ENCODE results near the gene TEX54. TPM values are rescaled to one million over a fixed set of nuclear protein-coding genes. Genes with fewer than 3 reads are reported as not detected.
A peak's percentile ranks its signal among the peaks of the same experiment; 100 is the strongest.

TEX54 gene
- total and polyA plus RNA-seq, 2 of the 13 experiments (the other 11 are each of a cell fraction or from before 2014, with no cell fraction given) = not detected

DNA sequence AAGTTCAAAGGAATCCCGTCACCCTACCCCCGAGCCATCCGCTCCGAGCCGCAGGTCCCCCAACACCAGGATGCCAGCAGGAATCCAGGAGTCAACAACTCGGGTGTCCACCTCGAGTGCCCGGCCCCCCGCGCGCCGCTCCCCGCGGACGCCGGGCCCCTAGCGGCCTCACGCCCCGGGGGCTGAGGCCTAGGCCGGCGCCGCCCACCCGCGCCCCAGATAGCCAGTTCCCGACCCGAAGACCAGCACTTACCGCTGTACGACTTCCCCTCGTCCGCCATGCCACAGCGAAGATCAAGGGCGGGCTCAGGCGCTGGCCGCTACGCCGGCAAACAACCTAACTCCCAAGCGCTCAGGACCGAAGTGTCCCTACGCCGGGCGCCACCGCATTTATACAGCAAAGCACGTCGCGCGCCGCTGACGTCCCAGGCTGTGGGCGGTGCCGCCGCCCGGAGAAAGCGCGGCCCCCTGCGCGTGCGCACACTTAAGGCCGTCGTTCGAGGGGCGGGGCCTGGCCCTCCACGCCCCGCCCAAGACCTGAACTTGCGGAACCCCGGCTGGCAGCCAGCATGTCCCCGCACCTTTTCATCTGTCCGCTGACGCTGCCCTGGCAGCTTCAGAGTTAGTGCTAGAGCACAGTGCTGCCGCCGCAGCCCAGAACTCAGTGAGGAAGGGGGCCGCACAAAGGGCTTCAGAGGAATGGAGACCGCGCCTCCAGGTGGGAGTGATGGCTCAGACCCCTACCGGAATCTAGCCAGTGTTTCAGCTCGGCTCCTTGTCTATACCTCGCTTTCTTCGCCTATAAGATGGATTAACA, 27.4 kb downstream of the TEX54 start, which contains the start of gene NXF1 (continued):
- TF ChIP-seq, protein P1, sequence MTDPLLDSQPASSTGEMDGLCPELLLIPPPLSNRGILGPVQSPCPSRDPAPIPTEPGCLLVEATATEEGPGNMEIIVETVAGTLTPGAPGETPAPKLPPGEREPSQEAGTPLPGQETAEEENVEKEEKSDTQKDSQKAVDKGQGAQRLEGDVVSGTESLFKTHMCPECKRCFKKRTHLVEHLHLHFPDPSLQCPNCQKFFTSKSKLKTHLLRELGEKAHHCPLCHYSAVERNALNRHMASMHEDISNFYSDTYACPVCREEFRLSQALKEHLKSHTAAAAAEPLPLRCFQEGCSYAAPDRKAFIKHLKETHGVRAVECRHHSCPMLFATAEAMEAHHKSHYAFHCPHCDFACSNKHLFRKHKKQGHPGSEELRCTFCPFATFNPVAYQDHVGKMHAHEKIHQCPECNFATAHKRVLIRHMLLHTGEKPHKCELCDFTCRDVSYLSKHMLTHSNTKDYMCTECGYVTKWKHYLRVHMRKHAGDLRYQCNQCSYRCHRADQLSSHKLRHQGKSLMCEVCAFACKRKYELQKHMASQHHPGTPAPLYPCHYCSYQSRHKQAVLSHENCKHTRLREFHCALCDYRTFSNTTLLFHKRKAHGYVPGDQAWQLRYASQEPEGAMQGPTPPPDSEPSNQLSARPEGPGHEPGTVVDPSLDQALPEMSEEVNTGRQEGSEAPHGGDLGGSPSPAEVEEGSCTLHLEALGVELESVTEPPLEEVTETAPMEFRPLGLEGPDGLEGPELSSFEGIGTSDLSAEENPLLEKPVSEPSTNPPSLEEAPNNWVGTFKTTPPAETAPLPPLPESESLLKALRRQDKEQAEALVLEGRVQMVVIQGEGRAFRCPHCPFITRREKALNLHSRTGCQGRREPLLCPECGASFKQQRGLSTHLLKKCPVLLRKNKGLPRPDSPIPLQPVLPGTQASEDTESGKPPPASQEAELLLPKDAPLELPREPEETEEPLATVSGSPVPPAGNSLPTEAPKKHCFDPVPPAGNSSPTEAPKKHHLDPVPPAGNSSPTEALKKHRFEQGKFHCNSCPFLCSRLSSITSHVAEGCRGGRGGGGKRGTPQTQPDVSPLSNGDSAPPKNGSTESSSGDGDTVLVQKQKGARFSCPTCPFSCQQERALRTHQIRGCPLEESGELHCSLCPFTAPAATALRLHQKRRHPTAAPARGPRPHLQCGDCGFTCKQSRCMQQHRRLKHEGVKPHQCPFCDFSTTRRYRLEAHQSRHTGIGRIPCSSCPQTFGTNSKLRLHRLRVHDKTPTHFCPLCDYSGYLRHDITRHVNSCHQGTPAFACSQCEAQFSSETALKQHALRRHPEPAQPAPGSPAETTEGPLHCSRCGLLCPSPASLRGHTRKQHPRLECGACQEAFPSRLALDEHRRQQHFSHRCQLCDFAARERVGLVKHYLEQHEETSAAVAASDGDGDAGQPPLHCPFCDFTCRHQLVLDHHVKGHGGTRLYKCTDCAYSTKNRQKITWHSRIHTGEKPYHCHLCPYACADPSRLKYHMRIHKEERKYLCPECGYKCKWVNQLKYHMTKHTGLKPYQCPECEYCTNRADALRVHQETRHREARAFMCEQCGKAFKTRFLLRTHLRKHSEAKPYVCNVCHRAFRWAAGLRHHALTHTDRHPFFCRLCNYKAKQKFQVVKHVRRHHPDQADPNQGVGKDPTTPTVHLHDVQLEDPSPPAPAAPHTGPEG (CRISPR knock-in tag; IDR thresholded peaks at IDR 0.05) = peak; percentile 92
- TF ChIP-seq ETV6 (CRISPR knock-in tag; conservative IDR thresholded peaks at IDR 0.05) (no peak; the same call in none of the 2 replicates), KMT2A (CRISPR knock-in tag; IDR thresholded peaks at IDR 0.05) (peak; percentile 96), TBX3 (IDR thresholded peaks at IDR 0.05; ENCODE audit: borderline replicate concordance) (no peak), ZKSCAN1 (IDR thresholded peaks at IDR 0.05; ENCODE audit: low read length) (no peak), ZBTB20 (CRISPR knock-in tag; IDR thresholded peaks at IDR 0.05; ENCODE audit: borderline replicate concordance, low read depth) (peak; percentile 53; the same call in 1 of the 2 replicates), ZNF670 (CRISPR knock-in tag; IDR thresholded peaks at IDR 0.05; ENCODE audit: borderline replicate concordance) (peak; percentile 63; the same call in 1 of the 2 replicates), ZNF260 (CRISPR knock-in tag; IDR thresholded peaks at IDR 0.05; ENCODE audit: borderline replicate concordance, low read depth) (no peak), RCOR2 (CRISPR knock-in tag; IDR thresholded peaks at IDR 0.05) (no peak), ZNF496 (CRISPR knock-in tag; IDR thresholded peaks at IDR 0.05; ENCODE audit: insufficient replicate concordance) (no peak), ZNF30 (CRISPR knock-in tag; IDR thresholded peaks at IDR 0.05) (no peak), ARID2 (CRISPR knock-in tag; IDR thresholded peaks at IDR 0.05; ENCODE audit: borderline replicate concordance) (no peak), ZNF749 (CRISPR knock-in tag; IDR thresholded peaks at IDR 0.05; ENCODE audit: borderline replicate concordance) (peak; percentile 90; the same call in 1 of the 2 replicates), ZNF230 (CRISPR knock-in tag; IDR thresholded peaks at IDR 0.05) (peak; percentile 87; the same call in 1 of the 2 replicates), KMT2B (CRISPR knock-in tag; IDR thresholded peaks at IDR 0.05) (peak; percentile 89), ZNF224 (CRISPR knock-in tag; IDR thresholded peaks at IDR 0.05) (0 out of 2 replicates have a peak, but pooled peaks have one; percentile 41)
- TF ChIP-seq, protein P2, sequence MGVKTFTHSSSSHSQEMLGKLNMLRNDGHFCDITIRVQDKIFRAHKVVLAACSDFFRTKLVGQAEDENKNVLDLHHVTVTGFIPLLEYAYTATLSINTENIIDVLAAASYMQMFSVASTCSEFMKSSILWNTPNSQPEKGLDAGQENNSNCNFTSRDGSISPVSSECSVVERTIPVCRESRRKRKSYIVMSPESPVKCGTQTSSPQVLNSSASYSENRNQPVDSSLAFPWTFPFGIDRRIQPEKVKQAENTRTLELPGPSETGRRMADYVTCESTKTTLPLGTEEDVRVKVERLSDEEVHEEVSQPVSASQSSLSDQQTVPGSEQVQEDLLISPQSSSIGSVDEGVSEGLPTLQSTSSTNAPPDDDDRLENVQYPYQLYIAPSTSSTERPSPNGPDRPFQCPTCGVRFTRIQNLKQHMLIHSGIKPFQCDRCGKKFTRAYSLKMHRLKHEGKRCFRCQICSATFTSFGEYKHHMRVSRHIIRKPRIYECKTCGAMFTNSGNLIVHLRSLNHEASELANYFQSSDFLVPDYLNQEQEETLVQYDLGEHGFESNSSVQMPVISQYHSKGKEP (CRISPR knock-in tag; IDR thresholded peaks at IDR 0.05) = peak; percentile 74; the same call in 1 of the 2 replicates
- TF ChIP-seq, protein P3, sequence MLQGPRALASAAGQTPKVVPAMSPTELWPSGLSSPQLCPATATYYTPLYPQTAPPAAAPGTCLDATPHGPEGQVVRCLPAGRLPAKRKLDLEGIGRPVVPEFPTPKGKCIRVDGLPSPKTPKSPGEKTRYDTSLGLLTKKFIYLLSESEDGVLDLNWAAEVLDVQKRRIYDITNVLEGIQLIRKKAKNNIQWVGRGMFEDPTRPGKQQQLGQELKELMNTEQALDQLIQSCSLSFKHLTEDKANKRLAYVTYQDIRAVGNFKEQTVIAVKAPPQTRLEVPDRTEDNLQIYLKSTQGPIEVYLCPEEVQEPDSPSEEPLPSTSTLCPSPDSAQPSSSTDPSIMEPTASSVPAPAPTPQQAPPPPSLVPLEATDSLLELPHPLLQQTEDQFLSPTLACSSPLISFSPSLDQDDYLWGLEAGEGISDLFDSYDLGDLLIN (CRISPR knock-in tag; IDR thresholded peaks at IDR 0.05; ENCODE audit: borderline replicate concordance) = 0 out of 2 replicates have a peak, but pooled peaks have one; percentile 39
- TF ChIP-seq, protein P4, sequence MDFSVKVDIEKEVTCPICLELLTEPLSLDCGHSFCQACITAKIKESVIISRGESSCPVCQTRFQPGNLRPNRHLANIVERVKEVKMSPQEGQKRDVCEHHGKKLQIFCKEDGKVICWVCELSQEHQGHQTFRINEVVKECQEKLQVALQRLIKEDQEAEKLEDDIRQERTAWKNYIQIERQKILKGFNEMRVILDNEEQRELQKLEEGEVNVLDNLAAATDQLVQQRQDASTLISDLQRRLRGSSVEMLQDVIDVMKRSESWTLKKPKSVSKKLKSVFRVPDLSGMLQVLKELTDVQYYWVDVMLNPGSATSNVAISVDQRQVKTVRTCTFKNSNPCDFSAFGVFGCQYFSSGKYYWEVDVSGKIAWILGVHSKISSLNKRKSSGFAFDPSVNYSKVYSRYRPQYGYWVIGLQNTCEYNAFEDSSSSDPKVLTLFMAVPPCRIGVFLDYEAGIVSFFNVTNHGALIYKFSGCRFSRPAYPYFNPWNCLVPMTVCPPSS (IDR thresholded peaks at IDR 0.05) = no peak
